NCI-H2081 (cell line): ENCODE measurements around the gene DELE1.

Source experiments
- DNase-seq, 2 experiments: peaks; one replicate each; lab custom pipeline; 2025; lab: John Stamatoyannopoulos, UW

The DELE1 gene

DNA sequence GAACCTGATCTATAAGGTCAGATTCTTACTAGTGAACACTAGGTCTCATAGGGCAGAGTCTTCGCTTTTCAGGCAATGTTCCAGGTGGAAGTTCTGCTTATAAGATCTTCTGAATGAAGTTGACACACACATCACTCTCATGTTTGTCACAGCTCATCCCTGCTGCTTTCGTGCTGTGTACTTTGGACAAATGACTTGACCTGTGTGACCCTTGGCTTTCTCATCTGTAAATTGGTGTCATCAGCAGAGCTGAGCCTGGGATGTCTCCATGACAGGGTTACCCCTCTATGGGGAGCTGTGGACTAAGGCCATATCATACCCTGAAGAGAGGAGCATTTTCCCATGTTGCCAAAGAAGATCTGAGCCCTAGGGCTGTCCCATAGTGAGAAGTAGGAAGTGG lies 2.8 kb downstream of the DELE1 start:
- DNase-seq: no peak

GRCh38 chr5:141928051-141928450 lies 4.4 kb downstream of the DELE1 start:
- no peak for DNase-seq

GRCh38 chr5:141929398-141930058 lies 5.9 kb downstream of the DELE1 start:
- DNase-seq: no peak

GRCh38 chr5:141931694-141932093 lies 8.0 kb downstream of the DELE1 start:
- no peak for DNase-seq

DNA sequence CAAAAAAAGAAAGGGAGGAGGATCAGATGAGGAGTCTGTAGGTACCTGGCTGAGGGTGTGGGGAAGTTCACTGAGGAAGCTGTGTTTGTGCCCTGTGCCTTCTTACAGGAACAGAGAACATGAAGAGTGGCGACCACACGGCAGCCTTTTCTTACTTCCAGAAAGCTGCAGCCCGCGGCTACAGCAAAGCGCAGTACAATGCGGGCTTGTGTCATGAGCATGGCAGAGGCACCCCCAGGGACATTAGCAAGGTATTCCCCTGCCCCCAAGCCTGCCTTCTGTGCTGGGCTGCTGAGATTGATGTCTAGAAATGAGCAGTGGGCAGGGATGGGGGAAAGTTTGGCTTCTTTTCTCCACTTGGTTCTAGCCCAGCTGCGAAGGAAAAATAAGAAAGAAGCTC lies 9.5 kb downstream of the DELE1 start:
- DNase-seq: no peak

GRCh38 chr5:141934099-141934844 lies 10.6 kb downstream of the DELE1 start:
- DNase-seq: peak; percentile 23 to 72

GRCh38 chr5:141935538-141935937 lies 11.9 kb downstream of the DELE1 start:
- no peak for DNase-seq

GRCh38 chr5:141940695-141941271 lies 17.1 kb downstream of the DELE1 start:
- DNase-seq: no peak

- no peak for DNase-seq
Observed at GRCh38 chr5:141941307-141941706, 17.6 kb downstream of the DELE1 start.

DNA sequence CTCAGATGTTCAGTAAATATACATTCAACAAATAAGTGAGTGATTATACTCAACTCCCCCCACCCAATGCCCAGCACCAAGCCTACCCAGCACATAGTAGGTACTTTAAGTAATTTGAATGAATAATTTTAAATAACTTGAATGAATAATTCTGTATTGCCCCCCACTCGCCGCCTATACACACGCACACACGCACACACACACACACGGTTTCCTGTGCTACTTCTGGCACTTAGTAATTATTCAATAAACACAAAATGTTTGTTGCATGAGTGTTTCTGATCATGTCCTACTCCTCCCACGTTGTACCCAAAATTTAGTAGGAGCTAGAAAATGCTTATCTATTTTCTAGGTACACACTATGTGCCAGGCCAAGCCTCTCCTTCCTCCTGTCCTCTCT lies 18.1 kb downstream of the DELE1 start:
- no peak for DNase-seq

DNA sequence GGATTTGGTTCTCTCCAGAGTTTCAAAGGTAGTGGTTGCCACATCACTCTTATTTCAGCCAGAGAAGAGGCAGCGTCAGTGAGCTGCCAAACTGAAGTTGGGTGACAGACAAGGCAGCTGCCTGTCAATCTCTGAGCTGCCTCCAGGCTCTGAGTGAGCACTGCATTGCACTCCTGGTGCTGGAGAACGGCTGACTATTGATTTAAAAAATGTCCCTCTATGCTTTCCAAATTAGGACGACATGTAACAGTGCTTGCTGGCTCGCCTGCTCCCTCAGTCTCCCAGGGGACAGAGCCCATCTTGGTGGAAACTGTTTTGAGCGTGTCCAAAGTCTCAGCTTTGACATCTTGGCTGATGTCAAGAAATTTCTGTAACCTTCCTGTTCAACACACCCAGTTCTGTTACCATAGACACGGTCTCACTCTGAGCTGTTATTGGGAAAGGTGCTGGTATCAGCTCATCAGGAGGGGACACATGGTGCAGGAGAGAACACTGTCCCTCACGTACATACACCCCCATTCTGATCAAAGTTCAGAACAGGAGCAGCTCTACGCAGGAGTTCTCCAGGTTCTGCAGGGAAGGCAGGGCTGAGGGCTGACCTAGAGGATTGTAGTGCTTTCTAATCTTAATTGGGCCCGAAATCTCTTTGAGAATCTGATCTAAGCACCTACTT lies 18.6 kb downstream of the DELE1 start:
- DNase-seq: no peak

DNA sequence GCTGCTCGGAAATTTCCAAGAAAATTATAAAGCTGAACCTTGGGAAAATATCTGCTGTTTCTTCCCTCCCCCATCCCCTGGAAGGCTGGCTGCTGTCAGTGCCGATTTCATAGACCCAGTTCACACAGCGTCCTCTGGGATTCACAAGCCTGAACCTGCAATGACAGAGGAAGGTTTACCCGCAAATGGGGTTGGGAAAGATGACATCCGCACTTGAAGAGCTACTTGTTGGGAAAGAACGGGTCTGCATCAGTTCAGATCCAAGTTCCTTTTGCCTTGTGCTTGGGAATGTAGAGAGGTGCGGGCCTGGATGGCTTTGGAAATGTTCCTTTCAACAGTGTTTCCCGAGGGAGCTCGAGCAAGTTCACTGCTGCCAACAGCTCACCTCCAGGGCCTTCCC lies 20.4 kb downstream of the DELE1 start:
- DNase-seq: no peak

DNA sequence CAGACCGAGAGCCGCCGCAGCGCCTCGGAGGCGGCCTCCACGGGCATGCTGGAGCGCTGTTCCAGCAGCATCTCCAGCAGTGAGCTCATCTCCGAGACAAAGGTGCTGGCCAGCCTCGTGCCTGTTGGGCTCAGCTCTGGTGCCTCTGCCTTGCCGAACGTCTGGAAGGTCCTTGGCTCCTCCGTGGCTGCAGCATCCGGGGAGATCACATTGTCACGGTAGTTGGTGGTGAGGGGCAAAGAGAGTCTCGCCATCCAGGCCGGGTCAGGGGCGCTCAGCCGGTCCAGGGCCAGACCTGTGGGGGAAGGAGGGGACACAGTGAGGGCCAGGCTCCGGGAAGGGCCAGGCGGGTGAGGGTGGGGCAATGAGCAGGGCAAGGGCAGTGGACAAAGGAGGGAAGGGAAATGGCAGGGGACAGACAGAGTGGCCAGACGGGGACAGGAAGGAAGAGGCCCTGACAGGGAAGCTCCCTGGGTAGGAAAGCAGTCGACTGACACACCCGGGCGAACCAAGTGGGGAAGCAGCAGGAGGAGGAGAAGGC lies 21.9 kb downstream of the DELE1 start:
- no peak for DNase-seq

DNA sequence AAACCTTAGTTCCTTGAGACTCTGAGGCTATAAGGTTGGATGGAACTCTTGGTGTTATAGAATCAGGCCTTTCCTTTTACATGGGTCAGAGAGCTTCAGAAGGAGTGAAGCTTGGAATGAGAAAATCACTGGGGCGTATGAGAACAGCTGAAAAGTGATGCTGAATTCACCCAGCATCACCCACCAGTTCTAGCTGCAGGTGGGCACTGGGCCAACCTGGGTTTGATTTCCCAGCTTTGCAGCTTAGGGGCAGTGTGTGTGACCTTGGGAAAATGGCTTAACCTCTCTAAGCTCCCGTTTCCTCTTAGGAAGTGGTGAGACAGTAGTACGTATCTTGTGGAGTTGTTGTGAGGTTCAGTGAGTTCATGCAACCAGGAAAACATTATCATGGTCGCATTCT lies 23.6 kb downstream of the DELE1 start:
- DNase-seq: no peak

DNA sequence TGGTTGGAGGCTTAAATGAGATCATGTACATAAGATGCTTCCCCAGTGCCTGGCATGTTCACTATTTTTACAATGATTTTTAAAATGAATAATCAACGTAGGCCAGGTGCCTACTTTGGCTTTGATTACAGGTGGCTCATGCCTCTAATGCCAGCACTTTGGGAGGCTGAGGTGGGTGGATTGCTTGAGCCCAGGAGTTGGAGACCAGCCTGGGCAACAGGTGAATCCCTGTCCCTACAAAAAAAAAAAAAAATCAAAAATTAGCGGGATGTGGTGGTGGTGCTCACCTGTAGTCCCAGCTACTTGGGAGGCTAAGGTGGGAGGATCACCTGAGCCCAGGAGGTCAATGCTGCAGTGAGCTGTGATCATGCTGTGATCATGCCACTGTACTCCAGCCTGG lies 25.1 kb downstream of the DELE1 start:
- no peak for DNase-seq

DNA sequence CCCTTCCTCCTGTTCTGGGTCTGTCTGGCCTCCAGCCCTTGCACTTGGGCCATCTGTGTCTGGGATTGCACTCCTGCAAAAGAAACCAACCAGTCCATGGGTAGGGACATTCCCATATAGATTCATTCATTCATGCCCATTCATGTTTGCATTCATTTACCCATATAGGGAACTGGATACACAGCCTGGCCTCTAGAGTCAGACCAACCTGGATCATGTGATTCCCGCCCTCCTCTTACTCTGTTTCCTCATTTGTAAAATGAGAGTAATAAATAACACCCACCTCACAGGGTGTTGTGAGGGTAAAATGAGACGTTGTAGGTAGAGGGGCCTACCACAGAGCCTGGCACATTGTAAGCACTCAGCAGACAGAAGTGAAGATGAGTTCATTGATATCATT lies 25.8 kb downstream of the DELE1 start:
- no peak for DNase-seq

GRCh38 chr5:141950207-141951005 lies 26.7 kb downstream of the DELE1 start:
- no peak for DNase-seq

- DNase-seq: no peak
Observed at GRCh38 chr5:141951332-141951781, 27.7 kb downstream of the DELE1 start.

DNA sequence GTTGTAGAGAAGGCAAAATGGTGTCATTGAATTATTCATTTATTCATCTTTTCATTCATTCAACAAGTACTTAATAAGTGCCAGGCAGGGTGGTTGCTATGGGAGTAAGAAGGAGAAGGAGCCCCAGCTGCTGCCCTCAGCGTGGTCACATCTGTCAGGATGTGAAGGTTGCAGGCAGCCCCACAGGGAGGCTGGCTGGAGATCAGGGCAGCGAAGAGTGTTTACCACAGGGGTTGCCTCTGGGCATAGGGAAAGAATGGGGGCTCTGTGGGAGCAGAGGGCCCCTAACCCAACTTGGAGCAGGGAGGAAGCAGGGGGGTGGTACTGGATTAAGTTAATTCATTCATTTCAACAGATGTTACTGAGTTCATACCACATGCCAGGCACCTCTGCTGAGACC lies 28.3 kb downstream of the DELE1 start:
- no peak for DNase-seq

DNA sequence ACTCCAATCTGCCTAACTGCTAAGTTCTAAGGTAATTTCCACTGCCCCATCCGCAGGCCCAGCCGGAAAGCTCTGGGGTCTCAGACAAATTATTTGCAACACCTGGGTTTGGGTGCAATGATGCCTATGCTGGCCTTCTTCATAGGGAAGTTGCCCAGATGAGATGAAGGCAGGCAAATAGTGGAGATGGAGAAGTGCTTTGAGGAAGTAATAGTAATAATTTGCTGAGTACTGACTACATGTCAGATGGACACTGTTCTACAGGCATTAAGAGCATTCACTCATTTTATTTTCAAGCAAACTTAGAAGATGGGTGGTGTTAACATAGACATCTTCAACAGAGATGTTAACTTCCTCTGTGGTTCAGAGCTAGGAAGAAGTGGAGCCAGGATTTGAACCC lies 30.5 kb downstream of the DELE1 start:
- no peak for DNase-seq

DNA sequence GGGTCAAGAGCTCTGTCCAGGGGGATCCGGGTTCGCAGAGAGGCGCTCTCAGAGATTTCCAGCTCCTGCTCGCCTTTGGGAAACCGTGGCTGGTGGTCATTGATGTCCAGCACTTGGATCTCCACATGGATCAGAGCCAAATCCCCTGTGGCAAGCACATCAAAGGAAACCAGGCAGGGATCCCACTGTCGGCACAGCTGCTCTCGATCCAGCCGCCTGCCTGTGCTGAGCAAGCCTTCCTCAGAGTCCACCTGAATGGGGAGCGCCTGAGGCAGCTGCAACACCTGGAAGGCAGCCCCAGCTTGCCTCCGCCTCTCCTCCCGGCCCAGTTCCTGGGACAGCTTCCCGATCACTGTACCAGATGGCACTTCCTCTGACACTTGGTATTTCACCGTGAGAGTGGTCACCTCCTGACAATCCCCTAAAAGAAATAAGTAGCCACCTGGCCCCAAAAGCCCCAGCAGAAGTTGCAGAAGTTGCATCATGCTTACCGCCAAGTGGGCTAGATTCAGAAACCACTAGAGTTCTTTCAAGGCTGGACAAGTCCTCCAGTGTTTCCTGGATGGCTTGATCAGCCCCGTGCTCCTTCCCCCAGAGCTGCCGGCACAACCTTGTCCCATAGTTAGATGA lies 33.8 kb downstream of the DELE1 start:
- no peak for DNase-seq
